ENCODE data around the gene ZC3H6.
"Not testable (repeated sequence)": the region's sequence is repeated elsewhere in the genome, so short reads cannot be mapped to it uniquely, and the experiment has no call there.

ZC3H6 gene

DNA sequence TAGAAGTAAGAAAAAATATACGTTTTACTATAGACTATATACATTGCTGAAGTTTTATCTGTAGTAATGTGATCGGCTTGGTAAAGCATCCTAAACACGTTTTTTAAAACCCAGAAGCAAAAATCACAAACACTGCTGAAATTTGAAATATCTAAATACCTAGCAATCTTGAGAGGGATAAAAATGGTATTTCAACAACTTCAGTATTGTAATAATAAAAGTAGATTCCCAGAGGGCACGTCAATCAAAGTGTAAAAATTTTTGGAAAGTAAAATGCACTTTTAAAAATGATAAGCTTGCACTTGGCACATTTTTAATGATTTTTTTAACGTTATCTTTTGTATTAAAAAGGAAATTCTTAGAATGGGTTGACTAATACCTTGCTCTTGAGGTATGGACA, 1.6 kb downstream of the ZC3H6 start:
- TF ChIP-seq, protein P1, sequence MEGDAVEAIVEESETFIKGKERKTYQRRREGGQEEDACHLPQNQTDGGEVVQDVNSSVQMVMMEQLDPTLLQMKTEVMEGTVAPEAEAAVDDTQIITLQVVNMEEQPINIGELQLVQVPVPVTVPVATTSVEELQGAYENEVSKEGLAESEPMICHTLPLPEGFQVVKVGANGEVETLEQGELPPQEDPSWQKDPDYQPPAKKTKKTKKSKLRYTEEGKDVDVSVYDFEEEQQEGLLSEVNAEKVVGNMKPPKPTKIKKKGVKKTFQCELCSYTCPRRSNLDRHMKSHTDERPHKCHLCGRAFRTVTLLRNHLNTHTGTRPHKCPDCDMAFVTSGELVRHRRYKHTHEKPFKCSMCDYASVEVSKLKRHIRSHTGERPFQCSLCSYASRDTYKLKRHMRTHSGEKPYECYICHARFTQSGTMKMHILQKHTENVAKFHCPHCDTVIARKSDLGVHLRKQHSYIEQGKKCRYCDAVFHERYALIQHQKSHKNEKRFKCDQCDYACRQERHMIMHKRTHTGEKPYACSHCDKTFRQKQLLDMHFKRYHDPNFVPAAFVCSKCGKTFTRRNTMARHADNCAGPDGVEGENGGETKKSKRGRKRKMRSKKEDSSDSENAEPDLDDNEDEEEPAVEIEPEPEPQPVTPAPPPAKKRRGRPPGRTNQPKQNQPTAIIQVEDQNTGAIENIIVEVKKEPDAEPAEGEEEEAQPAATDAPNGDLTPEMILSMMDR (IDR thresholded peaks at IDR 0.05; ENCODE audit: insufficient read depth, missing control alignments) = no peak
- FAIRE-seq = no peak
- DNase-seq (ENCODE audit: insufficient read length, low spot score) = no peak

DNA sequence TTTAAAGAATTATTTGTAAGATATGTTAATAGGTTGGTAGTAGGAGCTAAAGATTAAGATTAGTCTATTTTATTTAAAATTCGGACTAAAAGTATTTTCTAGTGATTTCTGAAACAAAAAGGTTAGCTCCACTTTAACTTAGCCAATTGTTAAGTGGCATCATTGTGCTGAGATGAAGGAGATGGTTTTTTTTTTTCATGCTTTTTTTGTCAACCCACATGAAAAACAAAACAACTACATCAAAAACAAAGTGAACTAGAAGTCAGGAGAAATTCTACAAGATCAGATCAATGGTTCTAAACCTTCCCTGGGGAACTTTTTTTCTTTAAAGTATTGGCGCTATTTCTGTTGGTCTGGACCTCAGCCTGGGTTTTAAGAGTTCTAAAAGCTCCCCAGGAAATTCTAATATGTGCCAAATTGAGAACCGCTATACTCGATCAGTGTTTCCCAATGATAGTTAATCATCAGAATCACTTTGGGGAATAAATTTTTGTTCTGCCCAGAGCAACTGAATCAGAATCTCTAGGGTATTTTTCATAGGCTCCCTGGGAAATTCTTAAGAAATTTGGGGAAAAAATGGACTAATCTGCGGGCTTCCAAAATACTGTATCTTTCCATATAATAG, 2.3 kb downstream of the ZC3H6 start:
- no peak for FAIRE-seq
- DNase-seq (ENCODE audit: insufficient read length, low spot score) = no peak
- TF ChIP-seq, protein P1 (IDR thresholded peaks at IDR 0.05; ENCODE audit: insufficient read depth, missing control alignments) = no peak

DNA sequence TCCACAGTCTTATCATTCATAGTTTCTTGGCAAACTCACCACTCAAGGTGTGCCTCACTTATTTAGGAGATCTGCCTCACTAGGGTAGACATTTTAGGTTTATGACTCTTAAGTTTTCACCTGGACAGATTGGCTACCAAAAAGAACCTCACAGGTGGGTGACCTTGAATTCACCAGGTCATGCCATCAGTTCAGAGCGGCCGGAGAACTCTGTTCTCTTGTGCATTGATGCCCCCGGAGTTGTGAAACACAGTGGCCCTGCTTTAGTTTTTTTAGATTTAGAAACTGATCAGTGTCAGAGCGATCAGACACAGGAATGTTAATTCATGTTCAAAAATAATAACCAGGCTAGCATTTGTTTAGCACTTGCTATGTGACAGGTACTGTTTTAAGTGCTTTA, 6.7 kb downstream of the ZC3H6 start:
- not testable (repeated sequence) for FAIRE-seq; DNase-seq (ENCODE audit: insufficient read length, low spot score)

DNA sequence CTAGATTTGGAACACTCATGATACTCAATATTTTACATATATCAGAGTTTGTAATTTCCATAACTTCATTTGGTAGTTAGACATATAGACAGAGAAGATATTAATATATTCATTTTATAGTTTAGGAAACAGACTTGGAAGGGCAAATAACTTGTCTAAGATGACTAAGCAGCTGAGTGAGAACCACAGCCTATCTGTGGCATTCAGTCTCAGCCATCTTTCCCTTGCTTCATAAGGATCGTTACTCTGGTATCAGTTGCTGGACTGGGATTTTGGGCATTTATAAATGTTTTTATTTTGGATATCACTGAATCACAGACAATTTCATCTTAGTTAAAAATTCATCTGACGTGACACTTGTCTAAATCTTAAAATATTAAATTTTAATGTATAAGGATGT, 8.1 kb downstream of the ZC3H6 start:
- FAIRE-seq; DNase-seq (ENCODE audit: insufficient read length, low spot score): not testable (repeated sequence)

DNA sequence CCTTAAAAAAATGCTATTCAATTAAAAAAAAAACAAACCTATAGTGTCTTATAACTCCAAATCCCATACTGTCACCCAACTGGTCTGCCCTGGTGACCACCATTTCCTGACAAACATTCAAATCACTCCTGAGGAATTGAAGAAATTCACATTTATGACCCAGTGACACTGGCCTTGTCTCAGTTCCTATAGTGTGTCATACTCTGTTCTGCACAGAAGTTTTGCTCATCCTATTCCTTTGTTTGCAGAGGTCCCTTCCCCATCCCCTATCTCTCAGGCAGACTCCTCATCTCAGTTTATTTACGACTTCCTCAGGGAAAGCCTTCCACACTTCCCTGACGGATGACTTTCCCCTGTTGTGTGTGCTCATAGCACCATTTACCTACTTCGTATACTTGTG, 14.7 kb downstream of the ZC3H6 start:
- TF ChIP-seq, protein P1 (IDR thresholded peaks at IDR 0.05; ENCODE audit: insufficient read depth, missing control alignments) = no peak
- FAIRE-seq (no peak), DNase-seq (ENCODE audit: insufficient read length, low spot score) (no peak)

DNA sequence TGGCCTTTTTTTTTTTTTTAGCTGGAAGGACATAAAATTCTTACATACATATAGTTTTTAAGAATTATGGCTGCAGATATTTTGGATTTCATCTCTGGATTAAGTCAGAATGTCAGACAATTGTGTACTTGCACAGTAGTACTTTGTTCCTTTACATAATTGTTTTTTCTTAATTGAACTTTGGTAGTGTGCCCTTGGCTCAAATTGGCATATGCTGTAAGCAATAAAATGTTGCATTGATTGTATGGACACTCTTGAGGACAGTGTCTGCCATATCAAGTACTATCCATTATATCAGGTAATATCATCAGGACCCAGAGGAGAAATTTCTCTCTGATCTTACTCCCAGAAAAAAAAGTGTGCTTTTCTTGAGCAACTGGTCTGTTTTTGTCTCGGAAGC, 15.3 kb downstream of the ZC3H6 start:
- FAIRE-seq (no peak), DNase-seq (ENCODE audit: insufficient read length, low spot score) (no peak)
- TF ChIP-seq, protein P1 (IDR thresholded peaks at IDR 0.05; ENCODE audit: insufficient read depth, missing control alignments) = no peak

DNA sequence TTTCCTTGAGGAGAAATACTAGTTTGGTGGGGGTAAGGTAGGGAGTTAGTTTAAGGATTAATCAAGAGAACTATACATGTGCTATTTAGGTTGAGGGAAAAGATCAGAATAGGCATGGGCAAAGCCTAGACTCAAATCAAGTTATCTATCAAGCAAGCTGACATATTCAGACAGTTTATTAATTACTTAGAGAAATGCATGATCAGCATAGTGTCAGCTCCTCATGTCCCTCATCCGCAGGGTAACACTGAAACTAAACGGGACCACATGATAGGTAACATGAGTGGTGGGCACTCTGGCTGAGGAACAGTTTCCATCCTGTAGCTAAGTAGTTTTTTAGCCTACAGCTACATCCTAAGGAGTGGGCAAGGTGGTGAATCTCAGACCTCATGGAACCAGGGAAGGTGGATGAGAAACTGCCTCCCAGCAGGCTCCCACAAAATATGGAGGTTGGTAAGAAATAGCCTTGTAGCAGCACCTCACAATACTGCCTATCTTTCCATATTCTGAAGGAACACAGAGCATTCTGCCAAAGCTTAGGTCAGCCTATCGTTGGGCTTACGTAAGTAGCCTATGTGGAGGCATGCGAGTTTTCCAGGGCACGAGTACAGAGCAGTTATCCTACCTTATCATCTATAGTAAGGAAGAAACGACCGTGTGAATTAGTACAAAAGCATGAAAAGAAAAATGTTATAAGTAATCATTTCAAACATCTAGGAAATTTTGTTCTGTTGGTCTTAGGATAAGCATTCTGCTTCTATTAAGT, 18.4 kb downstream of the ZC3H6 start:
- FAIRE-seq (no peak), DNase-seq (ENCODE audit: insufficient read length, low spot score) (no peak)
- TF ChIP-seq, protein P1 (IDR thresholded peaks at IDR 0.05; ENCODE audit: insufficient read depth, missing control alignments) = no peak

DNA sequence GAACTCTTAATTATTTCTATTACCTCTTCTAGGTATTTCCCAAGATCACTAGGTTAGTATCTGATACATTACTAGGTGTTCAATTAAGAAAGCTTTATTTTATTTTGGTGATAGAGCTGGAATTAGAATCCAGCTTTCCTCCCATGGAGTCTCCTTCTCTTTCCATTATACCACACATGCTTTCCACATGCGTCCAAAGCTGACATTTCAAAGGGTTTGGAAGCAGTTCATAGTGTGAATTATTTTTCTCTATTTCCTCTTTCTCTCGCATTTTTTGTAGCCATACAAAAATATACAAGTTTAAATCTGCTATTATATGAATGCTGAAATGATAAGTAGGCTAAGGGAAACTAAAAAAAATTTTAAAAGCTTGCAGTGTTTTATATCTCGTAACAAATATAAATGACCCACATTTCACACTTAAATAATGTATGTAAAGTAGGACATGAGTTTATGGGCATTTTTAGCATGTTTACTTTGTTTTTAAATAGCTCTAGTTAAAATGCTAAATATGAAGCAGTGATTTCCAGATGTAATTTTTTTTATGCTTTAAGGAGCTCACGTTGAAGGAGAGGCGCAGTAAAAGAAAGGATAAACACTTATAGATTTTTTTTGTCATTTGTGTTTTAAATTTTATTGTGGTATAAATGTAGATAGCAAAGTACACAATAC, 20.1 kb downstream of the ZC3H6 start:
- TF ChIP-seq, protein P1 (IDR thresholded peaks at IDR 0.05; ENCODE audit: insufficient read depth, missing control alignments) = no peak
- DNase-seq (ENCODE audit: insufficient read length, low spot score) (no peak), FAIRE-seq (no peak)
